Gastrocnemius medialis (tissue), 4 donors: ENCODE results near the gene EVL. TPM values are rescaled to one million over a fixed set of nuclear protein-coding genes. Genes with fewer than 3 reads are reported as not detected.

Experiments
- ATAC-seq, 2 donors: fragments of 150-250 bp; one replicate each; pipeline ENCODE4 v1.9.1; 2016
- DNase-seq, 2 donors: peaks; one replicate each; pipeline ENCODE4 v3.0.0-alpha.2; 2019
- H3K27ac ChIP-seq, 4 donors: fragments of 200-600 bp; sonication (generic); 1 replicate in 1 of 4; 2 replicates in 3 of 4; pipeline ENCODE4 v1.5.1; 2016 to 2018; ENCODE audit warnings: mild to moderate bottlenecking in 2 of 4, moderate library complexity in 1 of 4
- H3K27me3 ChIP-seq, 3 donors: fragments of 200-600 bp; sonication (generic) in 2 of 3; 1 replicate in 1 of 3; 2 replicates in 2 of 3; pipeline versions ENCODE4 v1.5.1 to v1.6.0; 2016 to 2019; ENCODE audit warnings: mild to moderate bottlenecking in 1 of 3, moderate library complexity in 1 of 3
- H3K36me3 ChIP-seq, 2 donors: fragments of 200-600 bp; sonication (generic) in 1 of 2; one replicate each; pipeline ENCODE4 v1.5.1; 2017 to 2018
- H3K4me1 ChIP-seq, 2 donors: fragments of 200-600 bp; sonication (generic) in 1 of 2; one replicate each; pipeline ENCODE4 v1.5.1; 2016 to 2017; ENCODE audit warnings: mild to moderate bottlenecking in 2 of 2
- H3K4me3 ChIP-seq, 4 donors: fragments of 200-600 bp; sonication (generic) in 3 of 4; 1 replicate in 1 of 4; 2 replicates in 3 of 4; pipeline ENCODE4 v1.5.1; 2016 to 2019; ENCODE audit warnings: mild to moderate bottlenecking in 2 of 4
- H3K9me3 ChIP-seq, 3 donors: fragments of 200-600 bp; sonication (generic) in 2 of 3; 1 replicate in 1 of 3; 2 replicates in 2 of 3; pipeline ENCODE4 v1.5.1; 2016 to 2019
- CTCF ChIP-seq, 5 experiments: fragments of 450-650 bp in 3 of 5; fragments of 200-600 bp in 2 of 5; sonication (generic) in 2 of 5; IDR thresholded peaks in 4 of 5; conservative IDR thresholded peaks in 1 of 5; 1 replicate in 4 of 5; 2 replicates in 1 of 5; pipeline ENCODE4 v1.5.1; 2016 to 2019; ENCODE audit warnings: antibody characterized with exemption in 5 of 5, mild to moderate bottlenecking in 3 of 5, moderate library complexity in 3 of 5
- POLR2A ChIP-seq, 2 donors: fragments of 450-650 bp; IDR thresholded peaks; one replicate each; pipeline ENCODE4 v1.6.1; 2017; ENCODE audit warnings: antibody characterized with exemption in 2 of 2, mild to moderate bottlenecking in 2 of 2, moderate library complexity in 2 of 2
- in situ Hi-C, 4 donors: fragments of 200-750 bp; cut with MboI; loops; one replicate each; pipeline versions ENCODE4 v1.15.0 to v1.8.0; 2017; ENCODE audit warnings: low sequenced_read_pairs in 4 of 4
- intact Hi-C: fragments of 100-400 bp; cut with DNase I; formaldehyde crosslinking; loops from one replicate; pipeline ENCODE4 v1.15.1; 2023; ENCODE audit warnings: low total_unique reads
- total RNA-seq, 4 donors: library from RNA; depleted of rRNA; stranded (reverse); fragments of >200 nt; gene quantifications; one replicate each; pipeline versions ENCODE4 v1.1.0 to v1.2.3, GENCODE V29; 2016

The EVL gene
- total RNA-seq, 4 donors from 2014 or later = 5.8 to 14.3 (median 9.5) TPM

- no peak overlapping the region for H3K27ac ChIP-seq
- intact Hi-C loops = no loop called here
- H3K4me3 ChIP-seq = no peak overlapping the region
- H3K27me3 ChIP-seq = no peaks in the 10 kb centered on the region
- no peak for TF ChIP-seq CTCF (IDR thresholded peaks at IDR 0.05 in 4 of 5, conservative IDR thresholded peaks at IDR 0.05 in 1 of 5)
- ATAC-seq (no peak), DNase-seq (no peak)
- H3K36me3 ChIP-seq = no peaks in the 10 kb centered on the region
- in situ Hi-C loops = no loop called here
- no peaks in the 10 kb centered on the region for H3K4me1 ChIP-seq
- H3K9me3 ChIP-seq = no peaks in the 10 kb centered on the region
Observed at GRCh38 chr14:100135073-100135472, 69.9 kb downstream of the EVL start.

GRCh38 chr14:100135784-100136183 is 70.6 kb downstream of the EVL start:
- no peaks in the 10 kb centered on the region for H3K27me3 ChIP-seq
- H3K4me3 ChIP-seq = no peak overlapping the region
- ATAC-seq (no peak), DNase-seq (no peak)
- no peak for TF ChIP-seq POLR2A (IDR thresholded peaks at IDR 0.05)
- no peak for TF ChIP-seq CTCF (IDR thresholded peaks at IDR 0.05 in 4 of 5, conservative IDR thresholded peaks at IDR 0.05 in 1 of 5)
- intact Hi-C loops (no loop called here), in situ Hi-C loops (no loop called here)
- H3K4me1 ChIP-seq = no peaks in the 10 kb centered on the region
- H3K9me3 ChIP-seq = no peaks in the 10 kb centered on the region
- H3K36me3 ChIP-seq = no peaks in the 10 kb centered on the region
- H3K27ac ChIP-seq = no peak overlapping the region

GRCh38 chr14:100137173-100137572 is 72.0 kb downstream of the EVL start:
- no peaks in the 10 kb centered on the region for H3K27me3 ChIP-seq
- no peaks in the 10 kb centered on the region for H3K36me3 ChIP-seq
- no peak for ATAC-seq
- no peaks in the 10 kb centered on the region for H3K9me3 ChIP-seq
- in situ Hi-C loops = no loop called here
- H3K4me1 ChIP-seq = no peaks in the 10 kb centered on the region
- H3K4me3 ChIP-seq = no peak overlapping the region
- TF ChIP-seq POLR2A (IDR thresholded peaks at IDR 0.05) = no peak
- no peak for TF ChIP-seq CTCF (IDR thresholded peaks at IDR 0.05 in 4 of 5, conservative IDR thresholded peaks at IDR 0.05 in 1 of 5)
- no peak overlapping the region for H3K27ac ChIP-seq
- intact Hi-C loops = no loop called here
- no peak for DNase-seq

GRCh38 chr14:100138082-100138787 is 73.0 kb downstream of the EVL start:
- DNase-seq (no peak), ATAC-seq (peak in 1 of 2 donors; percentile 17)
- H3K36me3 ChIP-seq = no peaks in the 10 kb centered on the region
- no peaks in the 10 kb centered on the region for H3K4me1 ChIP-seq
- no peaks in the 10 kb centered on the region for H3K9me3 ChIP-seq
- no peak for TF ChIP-seq POLR2A (IDR thresholded peaks at IDR 0.05)
- TF ChIP-seq CTCF (IDR thresholded peaks at IDR 0.05 in 4 of 5, conservative IDR thresholded peaks at IDR 0.05 in 1 of 5) = no peak
- in situ Hi-C loops = no loop called here
- intact Hi-C loops = no loop called here
- no peak overlapping the region for H3K4me3 ChIP-seq
- H3K27ac ChIP-seq = no peak overlapping the region
- H3K27me3 ChIP-seq = no peaks in the 10 kb centered on the region

GRCh38 chr14:100138955-100139354 is 73.7 kb downstream of the EVL start:
- ATAC-seq = no peak
- no peak for DNase-seq
- TF ChIP-seq POLR2A (IDR thresholded peaks at IDR 0.05) = no peak
- no peak for TF ChIP-seq CTCF (IDR thresholded peaks at IDR 0.05 in 4 of 5, conservative IDR thresholded peaks at IDR 0.05 in 1 of 5)
- Histone ChIP-seq H3K36me3 (no peaks in the 10 kb centered on the region), H3K27me3 (no peaks in the 10 kb centered on the region), H3K27ac (no peak overlapping the region), H3K9me3 (no peaks in the 10 kb centered on the region), H3K4me1 (no peaks in the 10 kb centered on the region), H3K4me3 (no peak overlapping the region)
- in situ Hi-C loops (no loop called here), intact Hi-C loops (no loop called here)
